GM12878 (cell line): ENCODE data around the gene PTPRC. TPM values are rescaled to one million over a fixed set of nuclear protein-coding genes. Genes with fewer than 3 reads are reported as not detected.

Source experiments
- ATF3 ChIP-seq: IDR thresholded peaks from 2 replicates; pipeline ENCODE4 v1.6.1; 2011; ENCODE audit warnings: low read depth, mild to moderate bottlenecking, low read length, moderate library complexity, borderline replicate concordance; ENCODE audit errors: extremely low read depth
- BCL11A ChIP-seq: IDR thresholded peaks from 2 replicates; pipeline ENCODE4 v1.6.1; 2011; ENCODE audit warnings: low read depth, low read length
- BCLAF1 ChIP-seq: fragments of 450-650 bp; IDR thresholded peaks from 2 replicates; pipeline ENCODE4 v1.6.1; 2017; ENCODE audit warnings: antibody characterized with exemption, mild to moderate bottlenecking, moderate library complexity
- GATAD2B ChIP-seq: fragments of 450-650 bp; conservative IDR thresholded peaks from 2 replicates; pipeline ENCODE4 v1.6.1; 2017; ENCODE audit warnings: low read depth, mild to moderate bottlenecking, moderate library complexity
- IKZF1 ChIP-seq: fragments of 450-650 bp; conservative IDR thresholded peaks from 2 replicates; pipeline ENCODE4 v1.6.1; 2017; ENCODE audit warnings: antibody characterized with exemption, mild to moderate bottlenecking
- IRF5 ChIP-seq: fragments of 450-650 bp; IDR thresholded peaks from 2 replicates; pipeline ENCODE4 v1.6.1; 2017; ENCODE audit warnings: borderline replicate concordance
- JUNB ChIP-seq: IDR thresholded peaks from 2 replicates; pipeline ENCODE4 v1.6.1; 2016; ENCODE audit warnings: antibody characterized with exemption, mild to moderate bottlenecking
- MAX ChIP-seq: IDR thresholded peaks from 2 replicates; pipeline ENCODE4 v1.6.1; 2012; ENCODE audit warnings: low read depth, low read length, improper control_type of control experiment
- MLLT1 ChIP-seq: fragments of 450-650 bp; IDR thresholded peaks from 2 replicates; pipeline ENCODE4 v1.6.1; 2016; ENCODE audit warnings: mild to moderate bottlenecking
- PBX3 ChIP-seq: IDR thresholded peaks from 2 replicates; pipeline ENCODE4 v1.6.1; 2011; ENCODE audit warnings: mild to moderate bottlenecking, low read depth, low read length, moderate library complexity; ENCODE audit not compliant: insufficient replicate concordance
- POLR2A ChIP-seq: IDR thresholded peaks from 2 replicates; pipeline ENCODE4 v1.6.1; 2011; ENCODE audit warnings: low read depth, mild to moderate bottlenecking, low read length
- TCF12 ChIP-seq: IDR thresholded peaks from 2 replicates; pipeline ENCODE4 v1.6.1; 2011; ENCODE audit warnings: low read depth, mild to moderate bottlenecking, low read length
- TCF7 ChIP-seq: IDR thresholded peaks from 2 replicates; pipeline ENCODE4 v1.6.1; 2014; ENCODE audit warnings: antibody characterized with exemption, borderline replicate concordance
- ZBTB40 ChIP-seq: fragments of 450-650 bp; IDR thresholded peaks from 2 replicates; pipeline ENCODE4 v1.6.1; 2016; ENCODE audit warnings: mild to moderate bottlenecking, moderate library complexity, borderline replicate concordance
- ZNF274 ChIP-seq: IDR thresholded peaks from one replicate; pipeline ENCODE4 v1.8.0; 2011; ENCODE audit not compliant: insufficient read length, insufficient read depth
- polyA plus RNA-seq, 11 experiments: library from polyadenylated mRNA; depleted of rRNA in 4 of 11; unstranded in 6 of 11; stranded (reverse) in 5 of 11; fragments of >200 nt; fragmentation: Nextera tagmentation in 4 of 11; fragmentation: Illumina TruSeq in 1 of 11; extraction: Ambion mirVana in 4 of 11; extraction: Trizol in 1 of 11; gene quantifications; 1 replicate in 1 of 11; 2 replicates in 10 of 11; pipeline versions ENCODE4 v1.2.1 to v1.2.3, GENCODE V29; 2011 to 2016; ENCODE audit warnings: inconsistent platforms in 2 of 11, missing spikeins in 2 of 11, low read depth in 1 of 11
- total RNA-seq, 4 experiments: library from RNA; depleted of rRNA in 3 of 4; stranded (reverse); fragments of >200 nt in 3 of 4; fragmentation: Illumina TruSeq in 1 of 4; extraction: Trizol in 1 of 4; gene quantifications; 2 replicates each; pipeline versions ENCODE4 v1.2.1 to v1.2.3, GENCODE V29; 2013 to 2021

The PTPRC gene
- total and polyA plus RNA-seq, 10 of the 15 experiments (the other 5 are each of a cell fraction or from before 2014, with no cell fraction given): 72.9 to 221 (median 118) TPM

- TF ChIP-seq PBX3: no peak
- TF ChIP-seq POLR2A: no peak
- peak; percentile 56 for TF ChIP-seq IKZF1
- peak; percentile 72 for TF ChIP-seq MLLT1
- TF ChIP-seq BCL11A: no peak
- no peak for TF ChIP-seq MAX
- no peak for TF ChIP-seq IRF5
- no peak for TF ChIP-seq ATF3
- no peak for TF ChIP-seq JUNB
- TF ChIP-seq BCLAF1: no peak
- no peak for TF ChIP-seq TCF12
- peak; percentile 79 for TF ChIP-seq GATAD2B
- TF ChIP-seq ZBTB40: no peak
- no peak for TF ChIP-seq ZNF274
- TF ChIP-seq TCF7: peak; percentile 7; the same call in 1 of the 2 replicates
Observed at GRCh38 chr1:198597690-198598430, 41.0 kb upstream of the PTPRC start (continued).
